ENCODE data around the gene USHBP1.
A peak's percentile ranks its signal among the peaks of the same experiment; 100 is the strongest.
"Not testable (repeated sequence)": the region's sequence is repeated elsewhere in the genome, so short reads cannot be mapped to it uniquely, and the experiment has no call there.

Gene USHBP1

DNA sequence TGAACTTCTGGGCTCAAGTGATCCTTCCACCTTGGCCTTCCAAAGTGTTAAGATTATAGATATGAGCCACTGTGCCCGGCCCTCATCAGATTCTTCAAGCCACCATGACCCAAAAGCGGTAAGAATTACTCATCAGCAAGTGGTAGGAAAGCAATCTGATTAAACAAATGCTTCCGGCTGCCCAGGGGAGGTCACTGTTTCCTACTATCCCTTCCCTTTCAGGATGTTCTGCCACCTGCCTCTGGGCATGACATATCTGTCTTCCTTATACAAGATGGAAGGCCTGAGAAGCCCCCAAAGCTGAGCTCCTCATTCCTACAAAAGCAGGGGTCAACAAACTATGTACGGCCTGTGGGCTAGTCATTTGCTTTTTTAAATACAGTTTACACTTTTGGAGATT, 31.7 kb upstream of the USHBP1 start:
- no peak overlapping the region for H3K18ac ChIP-seq (ENCODE audit: low read length)
- no peak overlapping the region for H3K23ac ChIP-seq (ENCODE audit: low read length)
- H3K36me3 ChIP-seq (ENCODE audit: control insufficient read depth in 1 of 2, insufficient read depth in 2 of 2, low read length in 2 of 2) = peaks cover 19 to 26% of the 10 kb centered on the region in 2 experiments
- peak; percentile 82 to 87 for DNase-seq
- peak overlapping the region; percentile 15 for H2BK12ac ChIP-seq (ENCODE audit: low read length)
- H2AFZ ChIP-seq (ENCODE audit: insufficient read depth, low read length, poor library complexity) = no peak overlapping the region
- peak overlapping the region; percentile 54 for H2BK120ac ChIP-seq (ENCODE audit: insufficient read depth, low read length, poor library complexity)
- H3K4ac ChIP-seq (ENCODE audit: low read depth, low read length) = no peak overlapping the region
- peak overlapping the region; percentile 36 for H4K12ac ChIP-seq (ENCODE audit: low read depth, low read length)
- no peak overlapping the region for H2AK5ac ChIP-seq (ENCODE audit: low read length)
- H3K9me3 ChIP-seq (ENCODE audit: insufficient read depth, low read depth, low read length) = peaks cover 4% of the 10 kb centered on the region
- H4K8ac ChIP-seq (ENCODE audit: low read depth, low read length) = no peak overlapping the region
- H4K91ac ChIP-seq (ENCODE audit: low read depth, low read length) = peak overlapping the region; percentile 65
- no peak overlapping the region for H3K14ac ChIP-seq (ENCODE audit: low read length)
- no peak overlapping the region for H3K4me3 ChIP-seq (ENCODE audit: low read depth, low read length)
- no peaks in the 10 kb centered on the region for H3K79me2 ChIP-seq (ENCODE audit: control insufficient read depth, insufficient read depth, low read length, poor library complexity)
- H3K4me2 ChIP-seq (ENCODE audit: low read length) = no peak overlapping the region
- no peak overlapping the region for H3K27ac ChIP-seq (ENCODE audit: low read depth, low read length)
- peaks cover 4 to 12% of the 10 kb centered on the region in 2 experiments for H3K4me1 ChIP-seq (ENCODE audit: control insufficient read depth in 1 of 2, insufficient read depth in 2 of 2, low read length in 2 of 2)
- H3K9ac ChIP-seq (ENCODE audit: low read length) = no peak overlapping the region
- no CpG with 5 or more reads among the region's 4 CpGs for WGBS (ENCODE audit: extremely low coverage, insufficient coverage, insufficient read length)
- H2BK5ac ChIP-seq (ENCODE audit: low read depth, low read length, poor library complexity) = peak overlapping the region; percentile 19
- H3K27me3 ChIP-seq (ENCODE audit: insufficient read depth, low read length) = no peaks in the 10 kb centered on the region
- peaks cover 12% of the 10 kb centered on the region for H3K79me1 ChIP-seq (ENCODE audit: low read length)

DNA sequence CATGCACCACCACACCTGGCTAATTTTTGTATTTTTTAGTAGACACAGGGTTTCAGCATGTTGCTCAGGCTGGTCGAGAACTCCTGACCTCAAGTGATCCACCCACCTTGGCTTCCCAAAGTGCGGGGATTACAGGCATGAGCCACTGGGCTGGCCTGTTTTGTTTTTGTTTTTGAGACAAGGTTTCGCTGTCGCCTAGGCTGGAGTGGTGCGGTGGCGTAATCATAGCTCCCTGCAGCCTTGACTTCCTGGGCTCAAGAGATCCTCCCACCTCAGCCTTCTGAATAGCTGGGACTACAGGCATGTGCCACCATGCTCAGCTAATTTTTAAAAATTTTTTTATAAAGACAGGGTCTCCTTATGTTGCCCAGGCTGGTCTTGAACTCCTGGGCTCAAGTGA, 31.0 kb upstream of the USHBP1 start:
- Histone ChIP-seq H3K36me3 (ENCODE audit: control insufficient read depth in 1 of 2, insufficient read depth in 2 of 2, low read length in 2 of 2) (peaks cover 12 to 19% of the 10 kb centered on the region in 2 experiments), H3K4me1 (ENCODE audit: control insufficient read depth in 1 of 2, insufficient read depth in 2 of 2, low read length in 2 of 2) (peaks cover 4 to 12% of the 10 kb centered on the region in 2 experiments), H3K79me1 (ENCODE audit: low read length) (peaks cover 12% of the 10 kb centered on the region)
- H4K8ac ChIP-seq (ENCODE audit: low read depth, low read length); H3K23ac ChIP-seq (ENCODE audit: low read length); H4K91ac ChIP-seq (ENCODE audit: low read depth, low read length); H2AFZ ChIP-seq (ENCODE audit: insufficient read depth, low read length, poor library complexity); H3K79me2 ChIP-seq (ENCODE audit: control insufficient read depth, insufficient read depth, low read length, poor library complexity); H3K4me2 ChIP-seq (ENCODE audit: low read length); H3K14ac ChIP-seq (ENCODE audit: low read length); H3K4ac ChIP-seq (ENCODE audit: low read depth, low read length); H4K12ac ChIP-seq (ENCODE audit: low read depth, low read length); H3K4me3 ChIP-seq (ENCODE audit: low read depth, low read length); H2BK120ac ChIP-seq (ENCODE audit: insufficient read depth, low read length, poor library complexity); H2BK12ac ChIP-seq (ENCODE audit: low read length); H3K27ac ChIP-seq (ENCODE audit: low read depth, low read length); H2BK5ac ChIP-seq (ENCODE audit: low read depth, low read length, poor library complexity); H3K18ac ChIP-seq (ENCODE audit: low read length); H3K9me3 ChIP-seq (ENCODE audit: insufficient read depth, low read depth, low read length); H2AK5ac ChIP-seq (ENCODE audit: low read length); H3K27me3 ChIP-seq (ENCODE audit: insufficient read depth, low read length); H3K9ac ChIP-seq (ENCODE audit: low read length): not testable (repeated sequence)
- WGBS (ENCODE audit: extremely low coverage, insufficient coverage, insufficient read length) = no CpG with 5 or more reads among the region's 6 CpGs
- DNase-seq = peak; percentile 85 to 91

DNA sequence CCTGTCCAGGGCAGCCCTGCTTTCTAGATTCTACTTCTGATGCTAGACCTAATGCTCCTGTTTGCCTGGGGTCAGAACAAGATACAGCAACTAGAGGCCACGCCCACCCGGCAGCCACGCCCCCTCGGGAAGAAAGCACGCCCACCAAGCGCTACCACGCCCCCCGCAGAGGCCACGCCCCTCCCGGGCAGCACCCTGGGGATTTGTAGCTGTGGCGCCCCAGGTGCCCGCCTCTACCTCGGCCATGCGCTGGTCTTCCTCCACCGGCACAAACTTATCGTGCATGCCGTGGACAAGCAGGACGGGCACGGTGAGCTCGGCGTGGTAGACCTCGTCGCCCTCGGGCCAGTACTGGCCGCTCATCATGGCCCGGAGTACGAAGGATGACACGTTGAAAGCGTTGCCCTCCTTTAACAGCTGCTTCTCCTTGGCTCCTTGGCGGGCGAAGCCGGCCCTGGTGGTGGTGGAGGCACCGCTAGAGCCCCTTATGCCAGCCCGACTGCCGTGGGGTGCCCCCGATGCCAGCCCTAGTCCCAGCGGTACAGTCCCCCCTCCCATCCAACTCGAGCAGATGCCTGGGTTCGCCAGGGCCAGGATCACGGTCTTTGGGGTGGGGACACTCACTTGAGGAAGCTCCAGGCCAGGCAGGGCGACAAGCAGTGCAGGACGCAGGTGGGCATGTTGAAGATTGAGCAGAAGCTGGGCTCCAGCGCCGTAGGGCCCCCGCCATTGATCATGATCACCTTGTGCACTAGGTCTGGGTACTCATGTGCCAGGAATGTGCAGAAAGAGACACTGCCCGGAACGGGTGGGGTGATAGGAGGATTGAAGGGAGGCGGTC, 29.7 kb upstream of the USHBP1 start:
- H2AK5ac ChIP-seq (ENCODE audit: low read length) = no peak overlapping the region
- H3K4me1 ChIP-seq (ENCODE audit: control insufficient read depth in 1 of 2, insufficient read depth in 2 of 2, low read length in 2 of 2) = peaks cover 4 to 14% of the 10 kb centered on the region in 2 experiments
- no peaks in the 10 kb centered on the region for H3K79me2 ChIP-seq (ENCODE audit: control insufficient read depth, insufficient read depth, low read length, poor library complexity)
- H3K4me2 ChIP-seq (ENCODE audit: low read length) = no peak overlapping the region
- no CpG with 5 or more reads among the region's 48 CpGs for WGBS (ENCODE audit: extremely low coverage, insufficient coverage, insufficient read length)
- H3K18ac ChIP-seq (ENCODE audit: low read length) = peak overlapping the region; percentile 51
- no peak overlapping the region for H2AFZ ChIP-seq (ENCODE audit: insufficient read depth, low read length, poor library complexity)
- no peak overlapping the region for H2BK120ac ChIP-seq (ENCODE audit: insufficient read depth, low read length, poor library complexity)
- no peak overlapping the region for H3K14ac ChIP-seq (ENCODE audit: low read length)
- peaks cover 4% of the 10 kb centered on the region for H3K9me3 ChIP-seq (ENCODE audit: insufficient read depth, low read depth, low read length)
- no peak overlapping the region for H3K23ac ChIP-seq (ENCODE audit: low read length)
- no peak overlapping the region for H2BK5ac ChIP-seq (ENCODE audit: low read depth, low read length, poor library complexity)
- peaks cover 9 to 13% of the 10 kb centered on the region in 2 experiments for H3K36me3 ChIP-seq (ENCODE audit: control insufficient read depth in 1 of 2, insufficient read depth in 2 of 2, low read length in 2 of 2)
- H3K4ac ChIP-seq (ENCODE audit: low read depth, low read length) = no peak overlapping the region
- H3K27ac ChIP-seq (ENCODE audit: low read depth, low read length) = no peak overlapping the region
- no peak overlapping the region for H3K9ac ChIP-seq (ENCODE audit: low read length)
- H4K8ac ChIP-seq (ENCODE audit: low read depth, low read length) = no peak overlapping the region
- peak; percentile 79 to 89 for DNase-seq
- peak overlapping the region; percentile 7 for H4K91ac ChIP-seq (ENCODE audit: low read depth, low read length)
- H2BK12ac ChIP-seq (ENCODE audit: low read length) = peak overlapping the region; percentile 21
- H3K4me3 ChIP-seq (ENCODE audit: low read depth, low read length) = no peak overlapping the region
- H3K27me3 ChIP-seq (ENCODE audit: insufficient read depth, low read length) = no peaks in the 10 kb centered on the region
- peaks cover 12% of the 10 kb centered on the region for H3K79me1 ChIP-seq (ENCODE audit: low read length)
- no peak overlapping the region for H4K12ac ChIP-seq (ENCODE audit: low read depth, low read length)

DNA sequence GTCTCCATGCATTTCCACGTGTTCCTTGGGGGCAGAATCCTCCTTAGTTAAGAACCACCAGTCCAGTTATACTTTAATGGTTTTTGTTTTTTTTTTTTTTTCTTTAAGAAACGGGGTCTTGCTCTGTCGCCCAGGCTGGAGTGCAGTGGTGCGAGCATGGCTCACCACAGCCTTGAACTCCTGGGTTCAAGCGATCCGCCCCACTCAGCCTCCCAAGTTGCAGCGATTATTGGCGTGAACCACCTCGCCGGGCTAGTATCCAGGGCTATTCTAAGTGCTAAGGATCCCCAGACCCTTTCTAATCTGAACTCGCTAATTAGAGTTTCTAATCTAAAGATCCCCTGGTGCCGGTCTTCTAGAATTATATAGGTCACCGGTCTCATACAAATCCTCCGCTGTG, 29.1 kb upstream of the USHBP1 start:
- Histone ChIP-seq H2BK120ac (ENCODE audit: insufficient read depth, low read length, poor library complexity) (no peak overlapping the region), H4K91ac (ENCODE audit: low read depth, low read length) (no peak overlapping the region), H3K79me1 (ENCODE audit: low read length) (peaks cover 12% of the 10 kb centered on the region), H2AFZ (ENCODE audit: insufficient read depth, low read length, poor library complexity) (no peak overlapping the region), H3K18ac (ENCODE audit: low read length) (no peak overlapping the region), H4K8ac (ENCODE audit: low read depth, low read length) (no peak overlapping the region), H3K4me3 (ENCODE audit: low read depth, low read length) (no peak overlapping the region), H3K4ac (ENCODE audit: low read depth, low read length) (no peak overlapping the region), H2BK12ac (ENCODE audit: low read length) (no peak overlapping the region), H3K9ac (ENCODE audit: low read length) (no peak overlapping the region), H3K9me3 (ENCODE audit: insufficient read depth, low read depth, low read length) (peaks cover 4% of the 10 kb centered on the region), H2AK5ac (ENCODE audit: low read length) (no peak overlapping the region), H4K12ac (ENCODE audit: low read depth, low read length) (no peak overlapping the region), H3K27me3 (ENCODE audit: insufficient read depth, low read length) (no peaks in the 10 kb centered on the region), H3K4me1 (ENCODE audit: control insufficient read depth in 1 of 2, insufficient read depth in 2 of 2, low read length in 2 of 2) (peaks cover 4 to 14% of the 10 kb centered on the region in 2 experiments), H3K79me2 (ENCODE audit: control insufficient read depth, insufficient read depth, low read length, poor library complexity) (no peaks in the 10 kb centered on the region), H3K4me2 (ENCODE audit: low read length) (no peak overlapping the region), H3K27ac (ENCODE audit: low read depth, low read length) (no peak overlapping the region), H3K36me3 (ENCODE audit: control insufficient read depth in 1 of 2, insufficient read depth in 2 of 2, low read length in 2 of 2) (peaks cover 9 to 13% of the 10 kb centered on the region in 2 experiments), H3K23ac (ENCODE audit: low read length) (no peak overlapping the region), H3K14ac (ENCODE audit: low read length) (no peak overlapping the region), H2BK5ac (ENCODE audit: low read depth, low read length, poor library complexity) (no peak overlapping the region)
- no peak for DNase-seq
- WGBS (ENCODE audit: extremely low coverage, insufficient coverage, insufficient read length) = no CpG with 5 or more reads among the region's 14 CpGs
